SH-SY5Y (cell line): ENCODE results near the gene TCF7.

ENCODE experiments used
- GATA2 ChIP-seq: IDR thresholded peaks from 2 replicates; pipeline ENCODE4 v1.6.1; 2011; ENCODE audit warnings: mild to moderate bottlenecking, low read depth, low read length
- GATA3 ChIP-seq: IDR thresholded peaks from 2 replicates; pipeline ENCODE4 v1.6.1; 2011; ENCODE audit warnings: low read depth, mild to moderate bottlenecking, low read length, moderate library complexity

DNA sequence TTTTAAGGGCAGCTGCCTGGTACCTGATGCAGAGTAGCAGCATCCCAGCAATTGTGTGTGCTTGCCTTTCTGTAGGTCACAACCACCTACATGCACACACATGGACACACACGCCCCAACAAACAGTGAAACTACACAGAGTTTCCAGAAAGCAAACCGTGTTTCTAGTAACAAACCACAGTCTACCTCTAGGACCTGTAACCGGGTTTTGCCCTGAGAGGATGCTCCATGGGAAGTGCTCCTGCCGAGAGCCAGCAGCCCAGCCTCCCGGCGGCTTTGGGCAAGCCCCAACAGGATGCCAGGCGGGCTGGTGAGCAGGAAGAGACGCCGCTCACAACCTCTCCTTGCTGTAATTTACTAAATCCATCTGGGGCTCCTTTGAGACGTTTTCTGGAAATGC, 4.1 kb upstream of the TCF7 start:
- no peak for TF ChIP-seq GATA2
- no peak for TF ChIP-seq GATA3
